GM23248 (cell line): Measurements from ENCODE around the gene GPD2.

Source experiments
- EZH2 ChIP-seq: fragments of 200-600 bp; sonication (generic); IDR thresholded peaks from 2 replicates; pipeline ENCODE4 v1.6.1; 2018; ENCODE audit warnings: antibody characterized with exemption, mild to moderate bottlenecking; ENCODE audit not compliant: insufficient read depth, poor library complexity, severe bottlenecking
- EZH2phosphoT487 ChIP-seq: fragments of 200-600 bp; sonication (generic); IDR thresholded peaks from 2 replicates; pipeline ENCODE4 v1.6.1; 2018; ENCODE audit warnings: antibody characterized with exemption, moderate library complexity, mild to moderate bottlenecking, low read depth; ENCODE audit not compliant: insufficient read depth

GRCh38 chr2:156423674-156424282, 12.4 kb upstream of the GPD2 start:
- TF ChIP-seq EZH2: no peak
- no peak for TF ChIP-seq EZH2phosphoT487
